ENCODE measurements around the gene CUX1.

DNA sequence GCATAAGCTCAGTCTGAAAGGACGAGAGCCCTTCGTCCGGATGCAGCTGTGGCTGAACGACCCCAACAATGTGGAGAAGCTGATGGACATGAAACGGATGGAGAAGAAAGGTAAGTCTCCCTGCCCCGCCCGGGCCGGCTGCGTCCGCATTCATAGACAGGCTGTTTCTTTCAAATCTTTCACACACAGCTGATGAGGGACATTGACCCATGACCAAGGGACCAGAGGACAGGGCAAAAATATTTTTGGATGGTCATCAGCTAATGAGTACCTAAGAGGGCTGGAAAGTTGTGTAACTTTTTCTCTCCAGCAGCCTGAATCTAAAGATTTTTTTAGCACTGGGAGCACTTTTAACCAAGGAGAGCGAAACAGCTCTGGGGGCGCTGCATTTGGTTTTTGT lies 416.7 kb downstream of the CUX1 start:
- TF ChIP-seq, protein P1, sequence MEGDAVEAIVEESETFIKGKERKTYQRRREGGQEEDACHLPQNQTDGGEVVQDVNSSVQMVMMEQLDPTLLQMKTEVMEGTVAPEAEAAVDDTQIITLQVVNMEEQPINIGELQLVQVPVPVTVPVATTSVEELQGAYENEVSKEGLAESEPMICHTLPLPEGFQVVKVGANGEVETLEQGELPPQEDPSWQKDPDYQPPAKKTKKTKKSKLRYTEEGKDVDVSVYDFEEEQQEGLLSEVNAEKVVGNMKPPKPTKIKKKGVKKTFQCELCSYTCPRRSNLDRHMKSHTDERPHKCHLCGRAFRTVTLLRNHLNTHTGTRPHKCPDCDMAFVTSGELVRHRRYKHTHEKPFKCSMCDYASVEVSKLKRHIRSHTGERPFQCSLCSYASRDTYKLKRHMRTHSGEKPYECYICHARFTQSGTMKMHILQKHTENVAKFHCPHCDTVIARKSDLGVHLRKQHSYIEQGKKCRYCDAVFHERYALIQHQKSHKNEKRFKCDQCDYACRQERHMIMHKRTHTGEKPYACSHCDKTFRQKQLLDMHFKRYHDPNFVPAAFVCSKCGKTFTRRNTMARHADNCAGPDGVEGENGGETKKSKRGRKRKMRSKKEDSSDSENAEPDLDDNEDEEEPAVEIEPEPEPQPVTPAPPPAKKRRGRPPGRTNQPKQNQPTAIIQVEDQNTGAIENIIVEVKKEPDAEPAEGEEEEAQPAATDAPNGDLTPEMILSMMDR (IDR thresholded peaks at IDR 0.05): no peak
- TF ChIP-seq EZH2 (IDR thresholded peaks at IDR 0.05): no peak

Data from neural progenitor cell (in vitro differentiated cells).